Trophoblast cell (in vitro differentiated cells and primary cell): Measurements from ENCODE around the gene PIAS4.
A peak's percentile ranks its signal among the peaks of the same experiment; 100 is the strongest.
"Not testable (repeated sequence)": the region's sequence is repeated elsewhere in the genome, so short reads cannot be mapped to it uniquely, and the experiment has no call there.

Experiments
- DNase-seq, 2 donors: peaks; one replicate each; pipeline ENCODE4 v3.0.0-alpha.2; 2016
- H2AFZ ChIP-seq: 2 replicates; pipeline ENCODE4 v1.6.1; 2013; ENCODE audit warnings: low read length, moderate library complexity, mild to moderate bottlenecking; ENCODE audit not compliant: insufficient read depth, poor library complexity
- H2AK5ac ChIP-seq: 2 replicates; pipeline ENCODE4 v1.6.1; 2013; ENCODE audit warnings: mild to moderate bottlenecking, low read length
- H2BK120ac ChIP-seq: 2 replicates; pipeline ENCODE4 v1.6.1; 2013; ENCODE audit warnings: low read length, mild to moderate bottlenecking, moderate library complexity; ENCODE audit not compliant: insufficient read depth, poor library complexity
- H2BK12ac ChIP-seq: 2 replicates; pipeline ENCODE4 v1.6.1; 2013; ENCODE audit warnings: mild to moderate bottlenecking, low read length, moderate library complexity
- H2BK5ac ChIP-seq: 2 replicates; pipeline ENCODE4 v1.6.1; 2013; ENCODE audit warnings: low read length, low read depth, moderate library complexity, mild to moderate bottlenecking; ENCODE audit not compliant: poor library complexity
- H3K14ac ChIP-seq: 2 replicates; pipeline ENCODE4 v1.6.1; 2013; ENCODE audit warnings: mild to moderate bottlenecking, low read length
- H3K18ac ChIP-seq: 2 replicates; pipeline ENCODE4 v1.6.1; 2013; ENCODE audit warnings: mild to moderate bottlenecking, low read length
- H3K23ac ChIP-seq: 2 replicates; pipeline ENCODE4 v1.6.1; 2013; ENCODE audit warnings: low read length
- H3K27ac ChIP-seq: 2 replicates; pipeline ENCODE4 v1.5.1; 2013; ENCODE audit warnings: low read depth, mild to moderate bottlenecking, inconsistent platforms, low read length, moderate library complexity
- H3K27me3 ChIP-seq: 2 replicates; pipeline ENCODE4 v1.6.1; 2013; ENCODE audit warnings: inconsistent platforms, mild to moderate bottlenecking, low read length, moderate library complexity; ENCODE audit not compliant: insufficient read depth
- H3K36me3 ChIP-seq, 2 experiments: 1 replicate in 1 of 2; 2 replicates in 1 of 2; pipeline ENCODE4 v1.6.1; 2013; ENCODE audit warnings: low read length in 2 of 2, mild to moderate bottlenecking in 2 of 2, moderate library complexity in 1 of 2; ENCODE audit not compliant: insufficient read depth in 2 of 2, control insufficient read depth in 1 of 2
- H3K4ac ChIP-seq: 2 replicates; pipeline ENCODE4 v1.6.1; 2013; ENCODE audit warnings: low read depth, mild to moderate bottlenecking, low read length, moderate library complexity
- H3K4me1 ChIP-seq, 2 experiments: 1 replicate in 1 of 2; 2 replicates in 1 of 2; pipeline ENCODE4 v1.6.1; 2013; ENCODE audit warnings: low read length in 2 of 2, mild to moderate bottlenecking in 2 of 2, moderate library complexity in 1 of 2; ENCODE audit not compliant: insufficient read depth in 2 of 2, control insufficient read depth in 1 of 2
- H3K4me2 ChIP-seq: 2 replicates; pipeline ENCODE4 v1.6.1; 2013; ENCODE audit warnings: inconsistent platforms, mild to moderate bottlenecking, low read length, moderate library complexity
- H3K4me3 ChIP-seq: 2 replicates; pipeline ENCODE4 v1.5.1; 2013; ENCODE audit warnings: mild to moderate bottlenecking, low read depth, low read length, inconsistent platforms
- H3K79me1 ChIP-seq: one replicate; pipeline ENCODE4 v1.6.1; 2013; ENCODE audit warnings: low read length
- H3K79me2 ChIP-seq: 2 replicates; pipeline ENCODE4 v1.6.1; 2013; ENCODE audit warnings: low read length, mild to moderate bottlenecking; ENCODE audit not compliant: control insufficient read depth, insufficient read depth, poor library complexity
- H3K9ac ChIP-seq: 2 replicates; pipeline ENCODE4 v1.6.1; 2013; ENCODE audit warnings: mild to moderate bottlenecking, low read length
- H3K9me3 ChIP-seq: 2 replicates; pipeline ENCODE4 v1.6.1; 2013; ENCODE audit warnings: low read depth, mild to moderate bottlenecking, control low read depth, inconsistent platforms, low read length; ENCODE audit not compliant: insufficient read depth
- H4K12ac ChIP-seq: 2 replicates; pipeline ENCODE4 v1.6.1; 2013; ENCODE audit warnings: low read depth, mild to moderate bottlenecking, low read length, moderate library complexity
- H4K8ac ChIP-seq: 2 replicates; pipeline ENCODE4 v1.6.1; 2013; ENCODE audit warnings: low read depth, mild to moderate bottlenecking, low read length, moderate library complexity
- H4K91ac ChIP-seq: one replicate; pipeline ENCODE4 v1.6.1; 2013; ENCODE audit warnings: low read depth, mild to moderate bottlenecking, low read length, moderate library complexity
- WGBS: extraction: QIAGEN DNeasy Blood & Tissue Kit; methylation state at CpG from one replicate; pipeline ENCODE4 v1.1.7; 2013; ENCODE audit warnings: missing lambda C conversion rate; ENCODE audit not compliant: insufficient read length, insufficient coverage; ENCODE audit errors: extremely low coverage; 5-methylcytosine and 5-hydroxymethylcytosine counted together

PIAS4 gene

GRCh38 chr19:4007836-4008539 is 452 bp downstream of the PIAS4 start:
- Histone ChIP-seq H3K23ac (no peak overlapping the region), H2AFZ (peak overlapping the region; percentile 47), H2BK120ac (peak overlapping the region; percentile 77), H2BK12ac (no peak overlapping the region), H3K79me1 (peaks cover 10% of the 10 kb centered on the region), H3K36me3 (peaks cover 16 to 20% of the 10 kb centered on the region in 2 experiments), H3K9me3 (no peaks in the 10 kb centered on the region), H3K14ac (peak overlapping the region; percentile 93), H4K12ac (peak overlapping the region; percentile 66), H3K9ac (peak overlapping the region; percentile 71), H4K91ac (peak overlapping the region; percentile 83), H2AK5ac (peak overlapping the region; percentile 83), H3K79me2 (peaks cover 27% of the 10 kb centered on the region), H3K4ac (peak overlapping the region; percentile 85), H4K8ac (peak overlapping the region; percentile 90), H3K27me3 (no peaks in the 10 kb centered on the region), H3K27ac (no peak overlapping the region), H3K4me1 (peaks cover 8 to 17% of the 10 kb centered on the region in 2 experiments), H3K4me2 (peak overlapping the region; percentile 80), H3K4me3 (peak overlapping the region; percentile 92), H3K18ac (peak overlapping the region; percentile 85), H2BK5ac (peak overlapping the region; percentile 92)
- no CpG with 5 or more reads among the region's 55 CpGs for WGBS
- peak in 1 of 2 donors; percentile 19 for DNase-seq

GRCh38 chr19:4009990-4010807 is 2.7 kb downstream of the PIAS4 start:
- H3K79me1 ChIP-seq: peaks cover 13% of the 10 kb centered on the region
- H3K4me2 ChIP-seq: no peak overlapping the region
- no peak overlapping the region for H2AFZ ChIP-seq
- no peak overlapping the region for H4K91ac ChIP-seq
- no peak overlapping the region for H4K8ac ChIP-seq
- H3K4ac ChIP-seq: peak overlapping the region; percentile 75
- H3K36me3 ChIP-seq: peaks cover 35 to 40% of the 10 kb centered on the region in 2 experiments
- H3K27me3 ChIP-seq: no peaks in the 10 kb centered on the region
- WGBS: no CpG with 5 or more reads among the region's 24 CpGs
- H3K4me1 ChIP-seq: peaks cover 24 to 33% of the 10 kb centered on the region in 2 experiments
- H3K27ac ChIP-seq: no peak overlapping the region
- no peak overlapping the region for H2BK5ac ChIP-seq
- H3K18ac ChIP-seq: no peak overlapping the region
- no peak overlapping the region for H2AK5ac ChIP-seq
- no peak overlapping the region for H4K12ac ChIP-seq
- peaks cover 27% of the 10 kb centered on the region for H3K79me2 ChIP-seq
- H3K14ac ChIP-seq: no peak overlapping the region
- no peak overlapping the region for H3K23ac ChIP-seq
- H2BK120ac ChIP-seq: no peak overlapping the region
- H3K9me3 ChIP-seq: no peaks in the 10 kb centered on the region
- no peak overlapping the region for H3K4me3 ChIP-seq
- no peak overlapping the region for H2BK12ac ChIP-seq
- H3K9ac ChIP-seq: no peak overlapping the region
- no peak for DNase-seq

GRCh38 chr19:4010808-4011110 is 3.2 kb downstream of the PIAS4 start:
- Histone ChIP-seq H4K12ac (no peak overlapping the region), H2AFZ (no peak overlapping the region), H3K27ac (no peak overlapping the region), H3K4me2 (no peak overlapping the region), H3K9ac (no peak overlapping the region), H3K27me3 (no peaks in the 10 kb centered on the region), H4K91ac (no peak overlapping the region), H2BK5ac (no peak overlapping the region), H3K23ac (no peak overlapping the region), H2BK12ac (no peak overlapping the region), H3K14ac (no peak overlapping the region), H2AK5ac (no peak overlapping the region), H3K4ac (peak overlapping the region; percentile 3), H3K79me1 (peaks cover 17% of the 10 kb centered on the region), H3K4me3 (no peak overlapping the region), H3K4me1 (peaks cover 27 to 37% of the 10 kb centered on the region in 2 experiments), H3K36me3 (peaks cover 35 to 40% of the 10 kb centered on the region in 2 experiments), H3K9me3 (no peaks in the 10 kb centered on the region), H2BK120ac (no peak overlapping the region), H3K18ac (no peak overlapping the region), H4K8ac (no peak overlapping the region), H3K79me2 (peaks cover 29% of the 10 kb centered on the region)
- WGBS: no CpG with 5 or more reads among the region's 14 CpGs
- DNase-seq: no peak

DNA sequence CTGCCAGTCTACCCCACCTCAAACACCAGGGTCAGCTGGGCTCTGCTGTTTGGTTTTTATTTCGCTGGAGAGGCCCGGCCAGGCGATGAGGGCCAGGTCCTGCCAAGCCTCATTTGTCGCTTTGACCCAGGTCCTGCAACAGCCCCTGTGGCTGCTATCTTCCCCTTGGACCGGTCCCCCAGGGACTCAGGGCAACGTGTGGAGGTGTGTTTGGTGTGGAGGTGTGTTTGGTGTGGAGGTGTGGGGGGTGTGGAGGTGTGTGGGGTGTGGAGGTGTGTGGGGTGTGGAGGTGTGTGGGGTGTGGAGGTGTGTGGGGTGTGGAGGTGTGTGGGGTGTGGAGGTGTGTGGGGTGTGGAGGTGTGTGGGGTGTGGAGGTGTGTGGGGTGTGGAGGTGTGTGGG is 3.9 kb downstream of the PIAS4 start:
- H2BK12ac ChIP-seq, H4K12ac ChIP-seq, H3K27me3 ChIP-seq, H3K4me3 ChIP-seq, H4K8ac ChIP-seq, H3K9ac ChIP-seq, DNase-seq, H3K18ac ChIP-seq, H2BK120ac ChIP-seq, H2AK5ac ChIP-seq, H3K23ac ChIP-seq, H2AFZ ChIP-seq, H3K9me3 ChIP-seq, H4K91ac ChIP-seq, H3K14ac ChIP-seq, H3K4me2 ChIP-seq, H3K27ac ChIP-seq, H2BK5ac ChIP-seq: not testable (repeated sequence)
- H3K4me1 ChIP-seq: peaks cover 34 to 43% of the 10 kb centered on the region in 2 experiments
- peaks cover 23% of the 10 kb centered on the region for H3K79me1 ChIP-seq
- peaks cover 33% of the 10 kb centered on the region for H3K79me2 ChIP-seq
- H3K36me3 ChIP-seq: peaks cover 38 to 44% of the 10 kb centered on the region in 2 experiments
- WGBS: no CpG with 5 or more reads among the region's 6 CpGs
- peak overlapping the region; percentile 7 for H3K4ac ChIP-seq
